Measurements from ENCODE around the gene MGLL.

DNA sequence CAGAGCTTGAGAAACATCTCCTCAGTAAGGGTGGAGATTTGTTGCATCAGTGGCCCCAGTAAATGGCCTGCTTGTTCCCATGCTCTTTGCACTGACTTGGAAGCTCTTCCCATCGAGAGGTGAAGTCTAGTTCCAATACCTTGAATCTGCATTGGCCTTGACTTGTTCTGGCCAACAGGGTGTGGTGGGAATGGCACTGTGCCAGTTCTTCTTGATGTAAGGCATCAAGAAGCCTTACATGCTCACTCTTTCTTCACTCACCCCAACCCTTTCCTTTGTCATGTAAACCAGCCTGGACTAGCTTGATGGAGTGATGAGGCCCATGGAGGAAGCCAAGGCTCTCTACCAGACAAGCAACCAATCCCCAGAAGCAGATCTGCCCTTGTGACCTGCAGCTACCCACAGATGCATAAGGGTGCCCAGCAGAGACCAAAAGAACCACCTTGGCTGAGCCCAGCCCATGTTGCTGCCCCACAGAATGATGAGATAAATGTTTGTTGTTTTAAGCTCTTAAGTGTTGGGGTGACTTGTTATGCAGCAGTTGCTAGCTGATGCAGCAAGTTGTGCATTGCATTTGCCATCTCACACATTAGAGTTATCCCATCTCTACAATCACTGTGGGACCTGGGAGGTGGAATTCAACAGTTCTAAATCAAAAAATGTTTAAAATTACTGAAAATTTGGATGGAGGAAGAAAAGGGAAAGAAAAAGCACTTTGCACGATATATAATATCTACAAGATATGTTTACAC, 11.1 kb upstream of the MGLL start:
- TF ChIP-seq, protein P1, sequence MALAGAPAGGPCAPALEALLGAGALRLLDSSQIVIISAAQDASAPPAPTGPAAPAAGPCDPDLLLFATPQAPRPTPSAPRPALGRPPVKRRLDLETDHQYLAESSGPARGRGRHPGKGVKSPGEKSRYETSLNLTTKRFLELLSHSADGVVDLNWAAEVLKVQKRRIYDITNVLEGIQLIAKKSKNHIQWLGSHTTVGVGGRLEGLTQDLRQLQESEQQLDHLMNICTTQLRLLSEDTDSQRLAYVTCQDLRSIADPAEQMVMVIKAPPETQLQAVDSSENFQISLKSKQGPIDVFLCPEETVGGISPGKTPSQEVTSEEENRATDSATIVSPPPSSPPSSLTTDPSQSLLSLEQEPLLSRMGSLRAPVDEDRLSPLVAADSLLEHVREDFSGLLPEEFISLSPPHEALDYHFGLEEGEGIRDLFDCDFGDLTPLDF (CRISPR knock-in tag; IDR thresholded peaks at IDR 0.05): no peak
- TF ChIP-seq CREB1 (CRISPR knock-in tag; IDR thresholded peaks at IDR 0.05) (no peak), FOXP1 (CRISPR knock-in tag; IDR thresholded peaks at IDR 0.05; ENCODE audit: borderline replicate concordance) (no peak), FOXJ3 (CRISPR knock-in tag; IDR thresholded peaks at IDR 0.05; ENCODE audit: borderline replicate concordance) (no peak), ZNF232 (CRISPR knock-in tag; IDR thresholded peaks at IDR 0.05) (no peak), ZBTB21 (CRISPR knock-in tag; IDR thresholded peaks at IDR 0.05; ENCODE audit: borderline replicate concordance) (no peak)
- TF ChIP-seq, protein P2, sequence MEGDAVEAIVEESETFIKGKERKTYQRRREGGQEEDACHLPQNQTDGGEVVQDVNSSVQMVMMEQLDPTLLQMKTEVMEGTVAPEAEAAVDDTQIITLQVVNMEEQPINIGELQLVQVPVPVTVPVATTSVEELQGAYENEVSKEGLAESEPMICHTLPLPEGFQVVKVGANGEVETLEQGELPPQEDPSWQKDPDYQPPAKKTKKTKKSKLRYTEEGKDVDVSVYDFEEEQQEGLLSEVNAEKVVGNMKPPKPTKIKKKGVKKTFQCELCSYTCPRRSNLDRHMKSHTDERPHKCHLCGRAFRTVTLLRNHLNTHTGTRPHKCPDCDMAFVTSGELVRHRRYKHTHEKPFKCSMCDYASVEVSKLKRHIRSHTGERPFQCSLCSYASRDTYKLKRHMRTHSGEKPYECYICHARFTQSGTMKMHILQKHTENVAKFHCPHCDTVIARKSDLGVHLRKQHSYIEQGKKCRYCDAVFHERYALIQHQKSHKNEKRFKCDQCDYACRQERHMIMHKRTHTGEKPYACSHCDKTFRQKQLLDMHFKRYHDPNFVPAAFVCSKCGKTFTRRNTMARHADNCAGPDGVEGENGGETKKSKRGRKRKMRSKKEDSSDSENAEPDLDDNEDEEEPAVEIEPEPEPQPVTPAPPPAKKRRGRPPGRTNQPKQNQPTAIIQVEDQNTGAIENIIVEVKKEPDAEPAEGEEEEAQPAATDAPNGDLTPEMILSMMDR (IDR thresholded peaks at IDR 0.05): no peak
- TF ChIP-seq, protein P3, sequence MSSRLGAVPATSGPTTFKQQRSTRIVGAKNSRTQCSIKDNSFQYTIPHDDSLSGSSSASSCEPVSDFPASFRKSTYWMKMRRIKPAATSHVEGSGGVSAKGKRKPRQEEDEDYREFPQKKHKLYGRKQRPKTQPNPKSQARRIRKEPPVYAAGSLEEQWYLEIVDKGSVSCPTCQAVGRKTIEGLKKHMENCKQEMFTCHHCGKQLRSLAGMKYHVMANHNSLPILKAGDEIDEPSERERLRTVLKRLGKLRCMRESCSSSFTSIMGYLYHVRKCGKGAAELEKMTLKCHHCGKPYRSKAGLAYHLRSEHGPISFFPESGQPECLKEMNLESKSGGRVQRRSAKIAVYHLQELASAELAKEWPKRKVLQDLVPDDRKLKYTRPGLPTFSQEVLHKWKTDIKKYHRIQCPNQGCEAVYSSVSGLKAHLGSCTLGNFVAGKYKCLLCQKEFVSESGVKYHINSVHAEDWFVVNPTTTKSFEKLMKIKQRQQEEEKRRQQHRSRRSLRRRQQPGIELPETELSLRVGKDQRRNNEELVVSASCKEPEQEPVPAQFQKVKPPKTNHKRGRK (CRISPR knock-in tag; IDR thresholded peaks at IDR 0.05; ENCODE audit: borderline replicate concordance): no peak
- TF ChIP-seq, protein P4, sequence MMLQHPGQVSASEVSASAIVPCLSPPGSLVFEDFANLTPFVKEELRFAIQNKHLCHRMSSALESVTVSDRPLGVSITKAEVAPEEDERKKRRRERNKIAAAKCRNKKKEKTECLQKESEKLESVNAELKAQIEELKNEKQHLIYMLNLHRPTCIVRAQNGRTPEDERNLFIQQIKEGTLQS (CRISPR knock-in tag; conservative IDR thresholded peaks at IDR 0.05): no peak
